Cortex of kidney (tissue), 1 donor: Measurements from ENCODE around the gene RNF34.
"Not testable (repeated sequence)": the region's sequence is repeated elsewhere in the genome, so short reads cannot be mapped to it uniquely, and the experiment has no call there.

Experiments
- DNase-seq: peaks from one replicate; lab custom pipeline; 2025; lab: John Stamatoyannopoulos, UW

RNF34 gene

GRCh38 chr12:121399391-121400331 is at the start of gene RNF34:
Gene RNF34 (plus strand): TSS chr12:121400118. CDS start chr12:121400213, 95 bp downstream.
- peak; percentile 78 for DNase-seq

GRCh38 chr12:121351820-121352681 is 47.9 kb upstream of the RNF34 start, which contains the start of gene ANAPC5:
Gene ANAPC5 (minus strand): TSS chr12:121352411. CDS start chr12:121352340, 71 bp downstream.
- DNase-seq = no peak

- no peak for DNase-seq
Observed at GRCh38 chr12:121352682-121353018, 47.3 kb upstream of the RNF34 start.

DNA sequence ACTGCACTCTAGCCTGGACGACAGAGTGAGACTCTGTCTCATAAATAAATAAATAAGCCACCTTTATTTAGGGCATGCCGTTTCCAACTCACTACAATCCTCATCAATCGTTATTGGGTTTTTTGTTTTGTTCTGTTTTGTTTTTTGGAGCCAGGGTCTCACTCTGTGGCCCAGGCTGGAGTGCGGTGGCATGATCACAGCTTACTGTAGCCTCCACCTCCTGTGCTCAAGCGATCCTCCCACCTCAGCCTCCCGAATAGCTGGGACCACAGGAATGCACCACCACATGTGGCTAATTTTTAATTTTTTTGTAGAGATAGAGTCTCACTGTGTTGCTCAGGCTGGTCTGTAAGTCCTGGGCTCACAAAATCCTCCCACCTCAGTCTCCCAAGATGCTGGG is 44.1 kb upstream of the RNF34 start:
- no peak for DNase-seq

GRCh38 chr12:121356657-121357056 is 43.3 kb upstream of the RNF34 start:
- DNase-seq = no peak

DNA sequence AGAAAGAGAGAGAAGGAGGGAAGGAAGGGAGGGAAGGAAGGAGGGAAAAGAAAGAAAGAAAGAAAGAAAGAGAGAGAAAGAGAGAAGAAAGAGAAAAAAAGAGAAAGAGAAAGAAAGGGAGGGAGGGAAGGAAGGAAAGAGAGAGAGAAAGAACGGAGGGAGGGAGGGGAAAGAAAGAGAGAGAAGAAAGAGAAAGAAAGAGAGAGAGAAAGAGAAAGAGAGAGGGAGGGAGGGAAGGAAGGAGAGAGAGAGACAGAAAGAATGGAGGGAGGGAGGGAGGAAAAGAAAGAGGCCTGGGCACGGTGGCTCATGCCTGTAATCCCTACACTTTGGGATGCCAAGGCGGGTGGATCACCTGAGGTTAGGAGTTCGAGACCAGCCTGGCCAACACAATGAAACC is 42.6 kb upstream of the RNF34 start:
- no peak for DNase-seq

- DNase-seq = no peak
Observed at GRCh38 chr12:121358073-121358472, 41.8 kb upstream of the RNF34 start.

- DNase-seq = no peak
Observed at GRCh38 chr12:121364683-121365121, 35.2 kb upstream of the RNF34 start.

- no peak for DNase-seq
Observed at GRCh38 chr12:121365416-121366062, 34.4 kb upstream of the RNF34 start.

- no peak for DNase-seq
Observed at GRCh38 chr12:121366063-121366459, 33.9 kb upstream of the RNF34 start.

- DNase-seq = no peak
Observed at GRCh38 chr12:121371404-121371803, 28.5 kb upstream of the RNF34 start.

DNA sequence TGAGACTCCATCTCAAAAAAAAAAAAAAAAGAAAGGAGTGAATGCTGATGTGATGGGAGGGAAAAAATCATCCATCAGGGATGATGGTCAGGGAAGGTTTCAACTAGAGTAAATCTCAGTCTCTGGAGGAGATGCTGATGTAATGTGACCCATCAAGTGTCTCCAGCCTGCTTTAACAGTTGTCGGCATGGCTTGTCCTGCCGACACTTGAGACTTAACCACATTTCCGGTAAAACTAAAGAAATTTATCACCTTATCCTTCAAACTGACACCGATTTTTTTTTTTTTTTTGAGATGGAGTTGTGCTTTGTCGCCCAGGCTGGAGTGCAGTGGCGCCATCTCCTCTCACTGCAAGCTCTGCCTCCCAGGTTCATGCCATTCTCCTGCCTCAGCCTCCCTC is 26.2 kb upstream of the RNF34 start:
- DNase-seq = no peak

DNA sequence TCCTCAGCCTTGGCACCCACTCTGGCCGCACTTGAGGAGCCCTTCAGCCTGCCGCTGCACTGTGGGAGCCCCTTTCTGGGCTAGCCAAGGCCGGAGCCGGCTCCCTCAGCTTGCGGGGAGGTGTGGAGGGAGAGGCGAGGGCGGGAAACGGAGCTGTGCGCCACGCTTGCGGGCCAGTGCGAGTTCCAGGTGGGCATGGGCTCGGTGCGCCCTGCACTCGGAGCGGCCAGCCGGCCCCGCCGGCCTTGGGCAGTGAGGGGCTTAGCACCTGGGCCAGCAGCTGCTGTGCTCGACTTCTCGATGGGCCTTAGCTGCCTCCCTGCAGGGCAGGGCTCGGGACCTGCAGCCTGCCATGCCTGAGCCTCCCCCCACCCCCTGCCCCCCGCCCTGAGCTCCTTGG is 25.6 kb upstream of the RNF34 start:
- not testable (repeated sequence) for DNase-seq

DNA sequence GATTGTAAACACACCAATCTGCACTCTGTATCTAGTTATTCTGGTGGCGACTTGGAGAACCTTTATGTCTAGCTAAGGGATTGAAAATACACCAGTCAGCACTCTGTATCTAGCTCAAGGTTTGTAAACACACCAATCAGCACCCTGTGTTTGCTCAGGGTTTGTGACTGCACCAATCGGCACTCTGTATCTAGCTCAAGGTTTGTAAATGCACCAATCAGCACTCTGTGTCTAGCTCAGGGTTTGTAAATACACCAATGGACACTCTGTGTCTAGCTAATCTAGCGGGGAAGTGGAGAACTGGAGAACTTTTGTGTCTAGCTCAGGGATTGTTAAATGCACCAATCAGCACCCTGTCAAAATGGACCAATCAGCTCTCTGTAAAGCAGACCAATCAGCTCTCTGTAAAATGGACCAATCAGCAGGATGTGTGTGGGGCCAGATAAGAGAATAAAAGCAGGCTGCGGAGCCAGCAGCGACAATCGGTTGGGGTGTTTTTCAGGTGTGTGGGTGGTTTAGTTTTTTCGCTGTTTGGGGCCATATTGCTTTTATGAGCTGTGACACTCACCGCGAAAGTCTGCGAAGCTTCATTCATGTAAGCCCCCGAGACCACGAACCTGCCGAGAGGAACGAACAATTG is 24.9 kb upstream of the RNF34 start:
- DNase-seq = not testable (repeated sequence)

GRCh38 chr12:121376754-121377697 is 22.9 kb upstream of the RNF34 start:
- no peak for DNase-seq

DNA sequence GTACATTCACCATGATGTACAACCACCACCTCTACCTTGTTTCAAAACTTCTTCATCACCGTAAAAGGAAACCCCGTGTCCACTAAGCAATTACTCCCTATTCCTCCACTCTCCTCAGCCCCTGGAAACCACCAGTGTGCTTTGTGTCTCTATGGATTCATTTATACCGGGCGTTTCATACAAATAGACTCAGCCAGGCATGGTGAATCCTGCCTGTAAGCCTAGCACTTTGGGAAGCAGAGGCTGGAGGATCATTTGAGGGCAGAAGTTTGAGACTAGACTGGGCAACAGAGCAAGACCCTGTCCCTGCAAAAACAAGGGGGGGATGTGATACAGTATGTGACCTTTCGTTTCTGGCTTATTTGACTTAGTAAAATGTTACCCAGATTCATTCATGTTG is 21.2 kb upstream of the RNF34 start:
- DNase-seq = no peak

- no peak for DNase-seq
Observed at GRCh38 chr12:121379945-121380344, 20.0 kb upstream of the RNF34 start.

- DNase-seq = no peak
Observed at GRCh38 chr12:121383601-121384021, 16.3 kb upstream of the RNF34 start.

GRCh38 chr12:121384891-121385290 is 15.0 kb upstream of the RNF34 start:
- not testable (repeated sequence) for DNase-seq

DNA sequence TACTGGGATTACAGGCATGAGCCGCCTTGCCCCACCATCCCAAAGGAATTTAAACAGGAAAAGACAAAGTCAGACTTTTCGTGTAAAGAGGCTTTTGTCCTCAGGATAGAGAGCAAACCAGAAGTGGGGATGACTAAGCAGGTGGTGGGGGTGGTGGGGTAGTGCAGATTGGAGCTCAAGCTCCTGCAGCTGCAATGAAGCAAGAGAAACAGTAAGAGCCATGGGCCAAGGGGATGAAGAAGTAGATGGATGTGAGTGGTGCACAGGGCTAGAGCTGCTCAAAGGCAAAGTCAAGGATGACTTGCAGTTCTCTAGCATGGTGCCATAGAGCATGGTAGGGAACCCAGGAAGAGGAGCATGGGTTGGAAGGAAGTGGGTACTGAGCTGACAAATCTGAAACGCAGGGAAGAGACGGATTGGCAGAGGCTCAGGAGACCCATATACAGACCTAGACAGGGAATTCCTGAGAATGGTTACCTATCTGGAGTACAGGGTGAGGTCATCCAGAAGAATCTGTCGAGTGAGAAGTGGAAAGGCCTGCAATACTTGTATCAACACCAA is 11.4 kb upstream of the RNF34 start:
- no peak for DNase-seq
